ENCODE measurements around the gene SPHK2.
A peak's percentile ranks its signal among the peaks of the same experiment; 100 is the strongest.

SPHK2 gene

GRCh38 chr19:48603850-48604249, 15.5 kb upstream of the SPHK2 start:
- no peaks in the 10 kb centered on the region for H3K9me3 ChIP-seq (ENCODE audit: control extremely low read depth in 1 of 5, control insufficient read depth in 4 of 5, insufficient read depth in 2 of 5, low read depth in 1 of 5, low read length in 4 of 5)
- POLR2A ChIA-PET: no interaction called here

GRCh38 chr19:48606463-48607358, 12.6 kb upstream of the SPHK2 start, which contains the start of gene SPACA4:
Gene SPACA4 (plus strand): TSS chr19:48606742. CDS start chr19:48606979, 237 bp downstream.
- 94% methylated on average over 38 of the region's 39 CpGs for WGBS (ENCODE audit: insufficient coverage)

More at GRCh38 chr19:48603850-48604249, 15.5 kb upstream of the SPHK2 start:
- Histone ChIP-seq H3K27me3 (replicated peaks in 2 of 5; ENCODE audit: control insufficient read depth in 4 of 5, insufficient read depth in 5 of 5, low read length in 4 of 5) (no peaks in the 10 kb centered on the region), H3K27ac (ENCODE audit: insufficient read depth in 1 of 2, low read depth in 1 of 2, low read length in 2 of 2, poor library complexity in 1 of 2, severe bottlenecking in 2 of 2) (no peak overlapping the region), H3K36me3 (ENCODE audit: control insufficient read depth in 4 of 4, insufficient read depth in 4 of 4, low read length in 3 of 4) (no peaks in the 10 kb centered on the region), H3K4me3 (ENCODE audit: control insufficient read depth in 1 of 7, extremely low read depth in 1 of 7, insufficient read depth in 4 of 7, low read depth in 2 of 7, low read length in 6 of 7) (no peak overlapping the region), H3K4me1 (ENCODE audit: control extremely low read depth in 1 of 4, control insufficient read depth in 4 of 4, insufficient read depth in 4 of 4, low read length in 3 of 4) (peaks cover 0 to 4% (median 2%) of the 10 kb centered on the region in 4 experiments)
- DNase-seq: no peak
- CTCF ChIA-PET: no interaction called here
- WGBS (ENCODE audit: insufficient coverage): 95% methylated on average over 7 of the region's 9 CpGs

GRCh38 chr19:48607359-48607755, 11.9 kb upstream of the SPHK2 start:
- Histone ChIP-seq H3K9me3 (ENCODE audit: control extremely low read depth in 1 of 5, control insufficient read depth in 4 of 5, insufficient read depth in 2 of 5, low read depth in 1 of 5, low read length in 4 of 5) (no peaks in the 10 kb centered on the region), H3K4me3 (ENCODE audit: control insufficient read depth in 1 of 7, extremely low read depth in 1 of 7, insufficient read depth in 4 of 7, low read depth in 2 of 7, low read length in 6 of 7) (no peak overlapping the region), H3K27me3 (replicated peaks in 2 of 5; ENCODE audit: control insufficient read depth in 4 of 5, insufficient read depth in 5 of 5, low read length in 4 of 5) (no peaks in the 10 kb centered on the region), H3K4me1 (ENCODE audit: control extremely low read depth in 1 of 4, control insufficient read depth in 4 of 4, insufficient read depth in 4 of 4, low read length in 3 of 4) (peaks cover 0 to 8% (median 0%) of the 10 kb centered on the region in 4 experiments), H3K36me3 (ENCODE audit: control insufficient read depth in 4 of 4, insufficient read depth in 4 of 4, low read length in 3 of 4) (no peaks in the 10 kb centered on the region), H3K27ac (ENCODE audit: insufficient read depth in 1 of 2, low read depth in 1 of 2, low read length in 2 of 2, poor library complexity in 1 of 2, severe bottlenecking in 2 of 2) (no peak overlapping the region)
- ChIA-PET CTCF (interaction anchor here (1.0 to 4.7 kb wide), 4 partner anchors 10 to 118 kb away, joined by 3 to 57 read pairs (median 15); no protein-coding TSS in a partner anchor), POLR2A (no interaction called here)
- no peak for DNase-seq
- 96% methylated on average over 6 of the region's 7 CpGs for WGBS (ENCODE audit: insufficient coverage)

More at GRCh38 chr19:48606463-48607358, 12.6 kb upstream of the SPHK2 start, which contains the start of gene SPACA4:
- DNase-seq: no peak
- H3K27me3 ChIP-seq (replicated peaks in 2 of 5; ENCODE audit: control insufficient read depth in 4 of 5, insufficient read depth in 5 of 5, low read length in 4 of 5): no peaks in the 10 kb centered on the region
- ChIA-PET POLR2A (no interaction called here), CTCF (interaction anchor here (1.1 to 4.7 kb wide), 5 partner anchors 11 to 117 kb away, joined by 3 to 57 read pairs (median 5); no protein-coding TSS in a partner anchor)
- H3K36me3 ChIP-seq (ENCODE audit: control insufficient read depth in 4 of 4, insufficient read depth in 4 of 4, low read length in 3 of 4): no peaks in the 10 kb centered on the region
- no peaks in the 10 kb centered on the region for H3K9me3 ChIP-seq (ENCODE audit: control extremely low read depth in 1 of 5, control insufficient read depth in 4 of 5, insufficient read depth in 2 of 5, low read depth in 1 of 5, low read length in 4 of 5)
- H3K4me1 ChIP-seq (ENCODE audit: control extremely low read depth in 1 of 4, control insufficient read depth in 4 of 4, insufficient read depth in 4 of 4, low read length in 3 of 4): peaks cover 0 to 8% (median 2%) of the 10 kb centered on the region in 4 experiments
- no peak within 1 kb of the TSS for H3K4me3 ChIP-seq (ENCODE audit: control insufficient read depth in 1 of 7, extremely low read depth in 1 of 7, insufficient read depth in 4 of 7, low read depth in 2 of 7, low read length in 6 of 7)
- H3K27ac ChIP-seq (ENCODE audit: insufficient read depth in 1 of 2, low read depth in 1 of 2, low read length in 2 of 2, poor library complexity in 1 of 2, severe bottlenecking in 2 of 2): no peak within 1 kb of the TSS

GRCh38 chr19:48608798-48609263, 10.5 kb upstream of the SPHK2 start:
- Histone ChIP-seq H3K4me1 (ENCODE audit: control extremely low read depth in 1 of 4, control insufficient read depth in 4 of 4, insufficient read depth in 4 of 4, low read length in 3 of 4) (peaks cover 0 to 8% (median 0%) of the 10 kb centered on the region in 4 experiments), H3K27ac (ENCODE audit: insufficient read depth in 1 of 2, low read depth in 1 of 2, low read length in 2 of 2, poor library complexity in 1 of 2, severe bottlenecking in 2 of 2) (no peak overlapping the region), H3K36me3 (ENCODE audit: control insufficient read depth in 4 of 4, insufficient read depth in 4 of 4, low read length in 3 of 4) (no peaks in the 10 kb centered on the region), H3K4me3 (ENCODE audit: control insufficient read depth in 1 of 7, extremely low read depth in 1 of 7, insufficient read depth in 4 of 7, low read depth in 2 of 7, low read length in 6 of 7) (peak overlapping the region in 4 of 7 experiments; percentile 20 to 70 (median 54)), H3K27me3 (replicated peaks in 2 of 5; ENCODE audit: control insufficient read depth in 4 of 5, insufficient read depth in 5 of 5, low read length in 4 of 5) (no peaks in the 10 kb centered on the region), H3K9me3 (ENCODE audit: control extremely low read depth in 1 of 5, control insufficient read depth in 4 of 5, insufficient read depth in 2 of 5, low read depth in 1 of 5, low read length in 4 of 5) (no peaks in the 10 kb centered on the region)
- CTCF ChIA-PET: interaction anchor here (0.9 to 4.7 kb wide), 10 partner anchors 9 to 258 kb away, joined by 3 to 57 read pairs (median 4); partner anchors contain the start of genes RPL18 and SPHK2
- POLR2A ChIA-PET: interaction anchor here (0.6 to 1.1 kb wide), 2 partner anchors 20 to 777 kb away, joined by 3 to 4 read pairs; no protein-coding TSS in a partner anchor
- DNase-seq: peak; percentile 74 to 82 (median 81)
- WGBS (ENCODE audit: insufficient coverage): 0% methylated on average over 2 of the region's 9 CpGs

- CTCF ChIA-PET: interaction anchor here (0.9 to 4.7 kb wide), 8 partner anchors 8 to 262 kb away, joined by 3 to 57 read pairs (median 5); partner anchors contain the start of genes RPL18 and SPHK2
- POLR2A ChIA-PET: interaction anchor here (0.7 kb wide), 1 partner anchor 33 kb away, joined by 4 read pairs; no protein-coding TSS in a partner anchor
- H3K27me3 ChIP-seq (replicated peaks in 2 of 5; ENCODE audit: control insufficient read depth in 4 of 5, insufficient read depth in 5 of 5, low read length in 4 of 5): no peaks in the 10 kb centered on the region
- peaks cover 0 to 5% (median 0%) of the 10 kb centered on the region in 4 experiments for H3K36me3 ChIP-seq (ENCODE audit: control insufficient read depth in 4 of 4, insufficient read depth in 4 of 4, low read length in 3 of 4)
- no peak overlapping the region for H3K4me3 ChIP-seq (ENCODE audit: control insufficient read depth in 1 of 7, extremely low read depth in 1 of 7, insufficient read depth in 4 of 7, low read depth in 2 of 7, low read length in 6 of 7)
- peaks cover 0 to 8% (median 0%) of the 10 kb centered on the region in 4 experiments for H3K4me1 ChIP-seq (ENCODE audit: control extremely low read depth in 1 of 4, control insufficient read depth in 4 of 4, insufficient read depth in 4 of 4, low read length in 3 of 4)
- H3K9me3 ChIP-seq (ENCODE audit: control extremely low read depth in 1 of 5, control insufficient read depth in 4 of 5, insufficient read depth in 2 of 5, low read depth in 1 of 5, low read length in 4 of 5): no peaks in the 10 kb centered on the region
- 97% methylated on average over 17 of the region's 20 CpGs for WGBS (ENCODE audit: insufficient coverage)
- no peak overlapping the region for H3K27ac ChIP-seq (ENCODE audit: insufficient read depth in 1 of 2, low read depth in 1 of 2, low read length in 2 of 2, poor library complexity in 1 of 2, severe bottlenecking in 2 of 2)
- DNase-seq: no peak
Measured at GRCh38 chr19:48609571-48610108, 9.7 kb upstream of the SPHK2 start.

GRCh38 chr19:48611872-48612271, 7.4 kb upstream of the SPHK2 start:
- ChIA-PET POLR2A (no interaction called here), CTCF (no interaction called here)
- over 99% methylated on average over 14 of the region's 14 CpGs for WGBS (ENCODE audit: insufficient coverage)
- Histone ChIP-seq H3K36me3 (ENCODE audit: control insufficient read depth in 4 of 4, insufficient read depth in 4 of 4, low read length in 3 of 4) (peaks cover 11 to 27% (median 17%) of the 10 kb centered on the region in 4 experiments), H3K4me3 (ENCODE audit: control insufficient read depth in 1 of 7, extremely low read depth in 1 of 7, insufficient read depth in 4 of 7, low read depth in 2 of 7, low read length in 6 of 7) (no peak overlapping the region), H3K27me3 (replicated peaks in 2 of 5; ENCODE audit: control insufficient read depth in 4 of 5, insufficient read depth in 5 of 5, low read length in 4 of 5) (no peaks in the 10 kb centered on the region), H3K27ac (ENCODE audit: insufficient read depth in 1 of 2, low read depth in 1 of 2, low read length in 2 of 2, poor library complexity in 1 of 2, severe bottlenecking in 2 of 2) (no peak overlapping the region), H3K9me3 (ENCODE audit: control extremely low read depth in 1 of 5, control insufficient read depth in 4 of 5, insufficient read depth in 2 of 5, low read depth in 1 of 5, low read length in 4 of 5) (no peaks in the 10 kb centered on the region), H3K4me1 (ENCODE audit: control extremely low read depth in 1 of 4, control insufficient read depth in 4 of 4, insufficient read depth in 4 of 4, low read length in 3 of 4) (peaks cover 0 to 21% (median 7%) of the 10 kb centered on the region in 4 experiments)
- DNase-seq: no peak

Measured in common myeloid progenitor, CD34-positive (primary cell).